HG03342 (cell line): ENCODE measurements around the gene UQCRQ.

Source experiments
- ATAC-seq: cut with Tn5 transposase; IDR thresholded peaks from one replicate; pipeline ENCODE4 v1.9.1; 2021; ENCODE audit warnings: mild to moderate bottlenecking, moderate library complexity; ENCODE audit not compliant: unreplicated experiment

Gene UQCRQ

DNA sequence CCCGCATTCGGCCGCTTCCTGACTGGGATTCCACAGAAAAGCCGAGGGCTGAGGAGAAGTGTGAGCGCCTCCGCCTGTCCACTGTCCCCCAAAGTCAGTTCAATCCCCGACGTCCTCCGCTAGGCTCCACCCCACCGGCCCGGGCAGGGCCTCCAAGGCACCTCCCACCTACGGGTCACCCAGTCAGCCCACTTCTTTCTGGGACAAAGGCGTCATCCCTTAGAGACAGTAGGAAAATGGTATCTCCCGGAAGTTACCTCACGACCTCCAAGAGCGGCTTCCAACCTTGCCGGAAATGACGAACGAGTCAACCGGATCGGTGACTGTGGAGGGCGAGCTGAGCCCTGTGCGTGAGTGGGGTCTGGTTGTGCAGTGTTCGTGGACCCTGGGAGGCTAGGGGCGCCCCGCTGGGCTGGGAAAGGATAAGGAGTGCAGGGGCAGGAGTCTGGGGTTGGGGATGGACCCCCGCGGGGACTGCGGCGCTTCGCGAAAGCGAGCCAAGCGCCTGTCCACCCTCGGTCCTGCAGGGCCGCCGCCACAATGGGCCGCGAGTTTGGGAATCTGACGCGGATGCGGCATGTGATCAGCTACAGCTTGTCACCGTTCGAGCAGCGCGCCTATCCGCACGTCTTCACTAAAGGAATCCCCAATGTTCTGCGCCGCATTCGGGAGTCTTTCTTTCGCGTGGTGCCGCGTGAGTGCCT lies at the start of gene UQCRQ, which contains the start of gene GDF9:
Gene UQCRQ, plus strand, starts transcription at position 301 of the 704 bp plus-strand sequence. Its CDS starts 240 bp downstream, at position 541.
Gene GDF9, minus strand, starts transcription at position 128 of the 704 bp plus-strand sequence. CDS start 1,936 bp downstream, outside the sequence.
- peak; percentile 99 for ATAC-seq

DNA sequence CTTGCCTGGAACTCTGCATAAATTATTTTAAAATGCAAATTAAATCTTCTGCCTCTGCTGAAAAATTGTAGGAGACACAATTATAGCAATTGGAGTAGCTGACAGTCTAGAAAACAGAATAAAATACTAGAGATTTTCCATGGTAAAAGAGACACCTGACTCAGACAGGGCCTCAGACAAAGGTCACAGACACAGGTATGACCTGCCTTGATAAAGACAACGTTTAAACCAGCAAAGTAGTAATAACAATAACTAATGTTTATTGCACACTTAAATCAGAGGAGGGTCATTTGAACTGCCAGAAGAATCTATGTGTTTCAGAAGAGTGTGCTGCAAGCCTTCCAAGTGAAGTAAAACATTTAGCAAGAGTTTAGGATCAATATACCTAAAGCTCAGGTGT lies 49.4 kb upstream of the UQCRQ start:
- no peak for ATAC-seq

DNA sequence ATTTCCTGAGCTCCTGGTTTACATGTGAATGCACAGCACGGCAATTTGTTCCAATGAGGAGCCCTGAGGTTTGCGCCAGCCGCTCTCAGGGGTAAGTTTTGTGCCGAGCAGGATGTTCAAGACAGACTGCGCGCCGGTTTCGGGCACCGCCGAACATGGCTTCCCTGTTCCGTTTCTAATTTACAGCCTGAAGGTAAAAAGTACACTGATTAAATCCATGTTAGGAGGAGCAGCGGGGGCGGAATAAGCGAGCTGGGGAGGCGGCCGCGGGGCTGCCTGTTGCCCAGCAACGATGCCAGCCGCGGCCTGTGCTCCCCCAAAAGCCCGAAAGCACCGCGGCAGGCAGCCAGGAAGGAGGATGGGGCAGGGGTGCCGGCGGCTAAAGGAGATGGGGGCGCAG lies 47.0 kb upstream of the UQCRQ start:
- ATAC-seq, result no peak

DNA sequence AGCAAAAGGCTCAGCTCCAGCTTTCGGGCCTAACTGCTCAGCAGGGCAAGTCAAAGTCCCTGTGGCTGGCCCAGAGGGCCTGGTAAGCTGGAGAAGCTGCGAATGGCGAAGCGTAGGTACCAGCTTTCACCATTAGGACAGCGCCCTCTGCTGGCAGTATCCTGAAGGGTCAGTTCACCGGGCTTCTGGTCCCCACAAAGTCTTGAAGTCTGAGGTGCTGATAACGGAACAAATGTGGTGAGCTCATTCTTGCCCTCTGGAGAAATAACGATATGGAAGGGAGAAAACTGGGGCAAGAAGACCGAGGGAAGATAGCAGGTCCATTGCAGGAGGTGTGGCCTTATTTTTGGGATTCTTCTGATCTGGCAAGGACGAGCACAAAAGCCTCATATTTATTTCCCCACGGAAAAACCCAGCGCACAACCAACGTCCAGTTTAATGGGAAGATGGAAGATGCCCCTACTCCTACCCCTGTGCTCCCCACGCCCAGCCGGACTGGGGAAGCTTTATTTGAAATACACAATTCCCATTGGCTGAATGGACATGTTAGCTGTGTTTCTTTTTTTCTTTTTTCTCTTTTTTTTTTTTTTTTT lies 46.2 kb upstream of the UQCRQ start:
- ATAC-seq, result peak; percentile 86

DNA sequence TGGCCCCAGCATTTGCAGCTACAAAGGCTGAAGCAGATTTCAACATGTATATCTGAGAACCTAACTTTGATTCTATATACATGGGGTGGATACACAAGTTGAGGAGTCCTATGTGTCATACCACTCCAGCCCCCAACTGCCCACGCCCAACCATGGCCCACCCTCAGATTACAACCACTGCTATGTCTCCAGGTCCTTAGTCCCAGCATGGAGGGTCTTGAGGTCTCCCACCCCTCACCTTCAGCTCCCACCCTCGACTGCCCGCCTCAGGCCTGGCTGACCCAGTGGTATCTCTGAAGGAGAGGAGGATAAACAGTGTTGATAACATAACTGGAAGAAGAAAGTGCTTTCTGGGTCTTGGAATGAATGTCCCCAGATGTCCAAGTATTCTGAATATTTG lies 45.1 kb upstream of the UQCRQ start:
- no peak for ATAC-seq

DNA sequence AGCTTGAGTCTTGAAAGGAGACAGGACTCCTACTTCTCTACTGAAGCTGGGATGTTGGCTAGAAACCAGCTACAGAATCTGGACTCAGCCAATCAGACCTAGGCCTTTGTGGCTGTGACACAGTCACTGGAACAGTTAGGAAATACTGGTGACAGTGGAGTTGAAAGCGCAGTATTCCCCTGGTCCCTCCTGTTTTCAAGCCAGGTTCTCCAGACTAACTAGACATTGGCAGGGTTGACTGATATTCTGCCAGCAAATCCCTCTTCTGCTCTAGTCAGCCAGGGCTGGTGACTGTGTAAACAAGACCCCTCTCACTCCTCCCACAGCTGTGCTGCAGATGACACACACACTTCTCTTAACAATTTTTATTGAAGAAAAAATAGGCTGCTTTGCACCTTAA lies 44.7 kb upstream of the UQCRQ start:
- ATAC-seq, result no peak

DNA sequence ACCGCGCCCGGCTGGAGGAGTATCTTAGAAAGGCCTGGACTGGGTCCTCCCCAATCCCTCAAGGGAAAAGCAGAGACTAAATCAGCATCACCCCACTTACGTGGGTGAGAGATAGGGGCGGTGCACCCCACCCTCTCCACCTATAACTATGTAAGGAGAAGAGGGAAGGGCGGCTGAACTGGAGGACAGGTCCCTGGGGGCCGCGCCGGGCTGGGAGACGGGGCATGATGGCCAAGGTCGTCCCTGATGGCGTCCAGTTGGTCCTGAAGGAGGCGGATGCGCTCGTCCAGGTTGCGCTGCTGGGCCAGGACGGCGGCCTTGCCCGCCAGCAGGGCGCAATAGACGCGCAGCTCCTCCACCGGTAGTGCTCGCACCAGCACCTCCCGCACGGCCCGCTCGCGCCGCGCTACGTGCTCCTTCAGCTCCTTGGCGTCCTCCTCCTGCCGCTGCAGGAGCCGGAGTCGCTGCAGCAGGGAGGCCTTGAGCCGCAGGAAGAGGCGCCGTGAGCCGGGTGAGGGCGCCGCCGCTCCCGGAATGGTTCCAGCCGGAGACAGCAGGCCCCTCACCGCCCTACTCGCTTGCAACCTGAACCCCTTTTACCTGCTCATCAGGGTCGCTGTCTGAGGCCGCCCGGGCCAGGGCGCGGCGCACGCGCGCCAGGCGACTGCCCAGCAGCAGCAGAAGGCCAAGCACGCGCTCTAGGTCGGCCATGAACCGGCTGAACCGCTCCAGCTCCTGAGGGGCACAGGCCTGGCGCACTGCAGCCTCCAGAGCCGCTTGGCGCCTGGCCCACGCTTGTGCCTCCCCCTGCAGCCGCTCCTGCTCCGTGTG lies 43.6 kb upstream of the UQCRQ start:
- no peak for ATAC-seq

DNA sequence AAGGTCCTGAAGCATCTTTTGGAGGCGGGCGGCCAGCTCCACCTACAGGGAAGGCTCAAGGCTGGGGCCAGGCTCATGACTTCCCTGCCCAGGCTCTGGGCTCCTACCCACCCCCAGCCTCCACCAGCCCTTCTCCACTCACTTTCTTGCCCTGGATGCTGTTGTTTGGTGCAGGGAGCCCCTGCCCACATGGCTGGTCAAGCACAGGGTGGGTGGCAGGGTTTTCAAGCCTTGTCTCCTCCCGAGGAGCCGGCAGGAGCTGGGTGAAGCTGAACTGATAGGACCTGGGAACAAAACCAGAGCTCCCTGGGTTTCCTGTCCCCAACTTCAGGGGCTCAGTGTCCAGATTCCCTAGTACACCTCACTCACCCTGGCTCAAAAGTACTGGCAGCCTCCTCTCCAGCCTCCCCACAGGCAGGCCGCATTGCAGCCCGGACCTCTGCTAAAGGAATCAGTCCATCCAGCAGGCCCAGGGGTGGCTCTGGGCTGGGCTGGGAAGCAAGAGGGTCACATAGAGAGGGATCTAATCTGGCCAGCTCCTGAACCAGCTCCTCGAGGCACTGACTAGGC lies 42.9 kb upstream of the UQCRQ start:
- no peak for ATAC-seq

DNA sequence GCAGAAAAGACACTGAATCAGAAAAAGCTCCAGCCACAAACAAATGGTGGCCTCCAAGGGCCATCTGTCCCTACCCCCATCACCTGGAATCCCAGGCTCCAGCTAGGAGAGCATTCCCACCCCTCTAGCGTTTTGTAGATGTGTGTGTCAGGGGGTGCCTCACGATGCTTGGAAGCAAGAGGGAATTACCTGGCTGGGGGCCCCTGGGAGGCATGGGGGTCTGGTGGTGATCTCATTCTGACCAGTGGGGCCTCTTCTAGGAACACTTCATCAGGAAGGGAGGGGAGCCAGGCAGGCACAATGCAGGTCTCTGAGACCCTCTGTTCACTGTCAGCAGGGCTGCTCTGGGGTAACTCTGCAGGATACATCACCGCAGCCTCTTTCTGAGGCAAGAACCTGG lies 42.0 kb upstream of the UQCRQ start:
- ATAC-seq, result no peak

DNA sequence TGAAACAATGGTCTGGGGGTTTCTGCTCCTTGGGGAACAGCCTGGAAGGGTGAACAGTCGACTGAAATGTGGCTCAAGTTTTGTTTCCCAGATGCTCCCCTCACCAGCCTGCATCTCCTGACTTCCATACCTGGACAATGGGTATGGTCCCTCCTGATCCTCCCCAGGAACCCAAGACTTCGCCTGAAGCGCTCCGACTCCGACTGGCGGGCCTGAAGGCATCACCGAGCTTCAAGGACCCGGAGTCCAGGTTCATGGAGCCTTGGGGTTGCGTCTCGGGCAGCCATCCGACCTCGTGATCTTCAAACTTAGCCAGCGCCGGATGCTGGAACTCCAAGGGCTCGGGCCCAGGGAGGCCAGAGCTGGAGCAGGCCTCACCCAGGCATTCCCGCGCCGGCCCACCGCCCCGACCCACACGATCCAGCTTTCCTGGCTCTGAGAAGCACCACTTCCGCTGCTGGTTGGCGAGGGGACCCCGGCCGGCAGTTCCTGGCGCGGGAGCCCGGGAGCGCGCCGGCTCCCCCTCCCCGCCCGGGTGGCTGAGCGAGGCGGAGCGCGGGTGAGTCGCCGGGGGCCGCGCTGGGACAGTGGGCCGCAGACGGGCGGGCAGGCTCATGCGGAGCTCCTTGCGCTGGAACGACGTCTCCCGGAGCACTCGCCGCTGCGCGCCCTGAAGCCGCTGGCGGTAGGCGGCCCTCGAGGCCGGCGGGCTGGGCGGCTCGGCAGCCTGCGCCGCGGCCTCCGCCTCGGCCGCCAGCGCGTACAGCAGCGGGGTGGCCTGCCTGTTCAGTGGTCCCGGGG lies 41.2 kb upstream of the UQCRQ start:
- ATAC-seq, result no peak

DNA sequence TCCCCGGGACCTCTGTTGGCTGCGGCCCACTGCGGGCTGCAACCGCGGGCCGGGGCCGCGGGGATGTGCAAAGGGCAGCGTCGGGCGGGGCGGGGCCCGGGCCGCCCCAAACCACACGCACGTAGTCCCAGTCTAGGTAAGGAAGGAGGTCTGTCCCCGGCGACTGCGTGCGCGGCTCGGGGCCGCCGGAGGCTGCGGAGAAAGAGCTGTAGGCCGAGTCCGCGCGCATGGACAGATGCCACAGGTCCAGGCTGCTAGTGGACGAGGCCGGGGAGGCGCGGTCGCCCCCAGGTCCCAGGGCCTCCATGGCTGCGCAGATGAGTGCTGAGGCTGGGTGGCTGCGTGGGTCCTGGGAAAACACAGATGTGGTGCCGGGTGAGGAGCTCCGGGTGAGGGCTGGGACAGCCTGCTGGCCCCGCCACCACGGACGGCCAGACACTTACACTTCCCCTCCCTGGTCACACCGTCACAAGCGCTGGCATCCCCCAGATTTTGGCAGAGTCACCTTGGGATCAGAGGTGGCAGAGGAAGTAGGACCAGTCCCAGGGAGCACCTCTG lies 40.5 kb upstream of the UQCRQ start:
- no peak for ATAC-seq

DNA sequence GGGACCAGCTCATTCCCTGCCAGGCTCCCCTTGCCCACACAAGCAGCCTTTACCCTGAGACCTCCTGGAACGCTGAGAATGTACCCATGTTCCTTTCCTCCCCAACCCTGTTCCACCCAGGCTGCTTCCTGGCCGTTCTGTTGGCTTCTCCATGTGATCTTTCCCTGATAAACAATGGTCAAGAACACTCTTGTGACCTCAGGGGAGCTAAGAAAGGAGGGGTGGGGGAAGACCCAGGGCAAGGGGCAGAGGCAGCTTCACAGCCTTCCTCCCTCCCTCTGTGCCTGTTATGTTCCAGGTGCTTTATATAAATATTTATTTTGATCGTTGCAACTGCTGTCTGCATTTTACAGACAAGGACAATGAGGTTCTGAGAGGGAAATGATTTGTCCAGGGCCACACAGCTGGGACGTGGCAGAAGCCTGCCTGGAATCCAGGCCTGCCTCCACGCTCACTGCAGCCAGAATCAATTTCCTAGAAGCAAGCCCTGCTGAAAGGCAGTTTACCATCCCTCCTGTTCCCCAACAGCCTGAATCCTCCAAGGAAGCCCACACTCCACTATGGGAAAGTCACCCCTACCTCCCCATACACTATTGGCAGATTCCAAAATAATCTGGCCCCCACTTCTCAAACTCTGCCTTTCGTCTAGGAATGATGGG lies 39.9 kb upstream of the UQCRQ start:
- no peak for ATAC-seq

DNA sequence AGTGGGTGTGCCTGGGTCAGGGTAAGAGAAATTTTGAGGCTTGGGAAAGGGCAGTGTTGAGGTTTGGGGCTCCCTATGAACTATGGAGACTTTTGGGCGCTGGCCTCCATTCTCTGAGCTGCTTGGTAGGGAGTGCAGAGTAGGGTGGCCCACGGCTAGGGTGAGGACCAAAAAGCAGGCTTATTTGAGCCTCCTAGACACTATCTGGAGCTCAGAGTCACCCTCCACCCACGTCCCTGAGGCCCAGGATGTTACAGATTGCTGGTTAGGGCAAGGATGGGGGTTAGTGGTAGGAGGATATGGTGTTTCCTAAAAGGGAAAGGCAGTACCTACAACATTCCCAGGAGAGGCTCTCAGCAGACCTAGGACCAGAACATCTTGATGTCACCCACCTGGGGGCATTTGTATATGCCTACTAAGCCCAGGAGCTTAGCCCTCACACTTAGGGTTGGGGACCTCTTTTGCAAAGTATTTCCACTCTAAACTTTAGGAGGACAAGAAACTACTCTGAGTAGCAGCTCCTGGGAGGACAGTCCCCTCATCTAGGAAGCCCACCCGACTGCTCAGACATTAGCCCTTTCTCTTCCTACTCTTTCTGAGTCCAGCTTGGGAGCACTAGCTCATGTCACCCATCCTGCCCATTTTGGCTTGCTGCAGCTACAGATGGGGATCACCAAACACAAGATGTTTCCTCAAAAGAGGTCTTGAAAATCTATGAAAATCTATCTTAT lies 38.3 kb upstream of the UQCRQ start:
- ATAC-seq, result no peak

DNA sequence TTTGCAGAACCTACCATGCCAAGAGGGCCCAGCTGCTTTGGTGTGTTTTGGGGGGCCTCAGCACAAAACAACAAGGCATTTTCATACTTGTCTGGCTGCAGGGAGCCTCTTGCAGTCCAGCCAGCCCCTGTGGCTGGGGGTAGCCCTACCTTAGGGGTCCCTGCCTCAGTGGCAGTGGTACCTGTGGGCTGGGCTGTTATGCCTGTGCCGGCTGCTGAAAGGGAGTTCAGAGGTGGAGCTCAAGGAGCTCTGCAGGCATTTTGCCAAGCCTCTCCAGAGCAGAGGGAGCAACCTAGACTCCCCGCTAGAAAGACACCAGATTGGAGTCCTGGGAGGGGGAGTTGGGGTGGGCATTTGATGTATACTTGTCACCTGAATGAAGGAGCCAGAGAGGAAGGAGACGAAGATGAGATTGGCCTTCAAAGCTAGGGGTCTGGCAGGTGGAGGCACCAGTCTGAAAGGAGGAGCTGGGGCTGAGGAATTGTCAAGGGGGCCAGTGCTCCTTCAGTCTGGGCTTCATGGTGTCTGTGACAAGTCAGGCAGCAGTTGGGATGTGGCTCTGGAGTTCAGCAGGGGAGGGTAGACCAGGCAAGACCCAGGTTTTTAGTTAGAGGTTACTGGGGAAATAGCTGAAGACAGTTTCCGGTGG lies 37.5 kb upstream of the UQCRQ start:
- no peak for ATAC-seq

DNA sequence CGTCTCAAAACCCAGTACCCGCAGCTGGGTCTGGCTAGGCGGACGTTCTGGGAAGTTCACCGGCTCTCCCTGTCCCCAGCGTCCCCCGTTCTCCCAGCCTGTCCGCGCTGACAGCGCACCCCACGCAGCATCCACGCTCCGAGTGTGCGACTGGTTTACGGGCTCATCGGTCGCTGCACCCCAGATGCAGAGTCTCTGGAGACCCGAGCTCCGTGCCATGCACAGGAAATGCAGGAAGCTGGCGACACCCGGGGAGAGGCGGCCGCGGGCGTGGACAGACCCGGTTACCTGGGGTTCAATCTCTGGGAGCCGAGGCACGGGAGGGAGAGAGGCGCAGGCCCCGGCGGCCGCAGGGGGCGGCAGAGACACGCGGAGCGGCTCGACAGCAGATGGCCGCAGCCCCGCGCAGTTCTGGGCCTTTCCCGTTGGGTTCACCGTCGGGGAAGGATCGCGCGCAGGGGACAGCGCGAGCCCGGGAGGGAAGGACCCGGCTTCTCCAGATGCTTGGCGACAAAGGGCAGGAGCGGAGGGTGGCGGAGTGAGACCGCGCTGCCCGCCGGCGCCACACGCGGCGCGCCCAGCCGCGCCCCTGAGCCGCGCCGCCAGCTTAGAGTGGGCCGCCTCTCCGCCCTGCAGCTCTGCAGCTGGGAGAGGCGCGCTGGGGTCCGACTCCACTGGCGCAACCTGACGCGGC lies 36.6 kb upstream of the UQCRQ start:
- peak; percentile 63 for ATAC-seq

DNA sequence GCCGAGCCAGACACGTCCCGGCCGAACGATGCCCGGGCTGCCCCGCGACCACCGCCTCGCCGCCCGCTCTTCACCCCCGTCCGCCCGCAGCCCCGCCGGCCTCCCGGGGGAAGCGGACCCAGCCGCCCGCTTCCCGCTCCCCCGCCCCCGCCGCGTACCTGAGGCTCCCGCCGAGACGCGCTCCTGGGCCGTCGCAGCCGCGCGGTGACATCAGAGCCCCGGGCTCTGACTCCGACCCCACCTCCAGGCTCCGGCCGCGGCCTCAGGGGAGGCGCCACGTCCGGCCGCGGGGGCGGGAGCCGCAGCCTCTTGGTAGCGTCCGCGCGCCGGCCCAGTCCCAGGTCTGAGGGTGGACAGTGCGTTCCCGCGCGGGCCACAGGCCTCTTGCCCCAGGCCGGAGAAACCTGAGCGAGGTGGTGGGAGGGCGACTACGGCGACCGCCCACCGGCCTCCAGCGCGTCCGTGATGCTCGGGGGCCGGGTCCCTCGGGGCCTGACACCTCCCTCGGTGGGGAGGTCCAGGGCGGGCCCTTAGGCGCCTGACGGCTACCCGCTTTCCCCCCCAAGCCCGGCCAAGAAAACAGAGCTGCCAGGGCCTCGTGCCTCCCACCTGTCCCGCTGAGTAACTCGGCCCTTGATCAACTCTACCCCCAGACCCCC lies 35.9 kb upstream of the UQCRQ start, which contains the start of gene SHROOM1:
Gene SHROOM1, minus strand, starts transcription at position 212 of the 659 bp plus-strand sequence. CDS start 4,507 bp downstream, outside the sequence.
- ATAC-seq, result peak; percentile 65

DNA sequence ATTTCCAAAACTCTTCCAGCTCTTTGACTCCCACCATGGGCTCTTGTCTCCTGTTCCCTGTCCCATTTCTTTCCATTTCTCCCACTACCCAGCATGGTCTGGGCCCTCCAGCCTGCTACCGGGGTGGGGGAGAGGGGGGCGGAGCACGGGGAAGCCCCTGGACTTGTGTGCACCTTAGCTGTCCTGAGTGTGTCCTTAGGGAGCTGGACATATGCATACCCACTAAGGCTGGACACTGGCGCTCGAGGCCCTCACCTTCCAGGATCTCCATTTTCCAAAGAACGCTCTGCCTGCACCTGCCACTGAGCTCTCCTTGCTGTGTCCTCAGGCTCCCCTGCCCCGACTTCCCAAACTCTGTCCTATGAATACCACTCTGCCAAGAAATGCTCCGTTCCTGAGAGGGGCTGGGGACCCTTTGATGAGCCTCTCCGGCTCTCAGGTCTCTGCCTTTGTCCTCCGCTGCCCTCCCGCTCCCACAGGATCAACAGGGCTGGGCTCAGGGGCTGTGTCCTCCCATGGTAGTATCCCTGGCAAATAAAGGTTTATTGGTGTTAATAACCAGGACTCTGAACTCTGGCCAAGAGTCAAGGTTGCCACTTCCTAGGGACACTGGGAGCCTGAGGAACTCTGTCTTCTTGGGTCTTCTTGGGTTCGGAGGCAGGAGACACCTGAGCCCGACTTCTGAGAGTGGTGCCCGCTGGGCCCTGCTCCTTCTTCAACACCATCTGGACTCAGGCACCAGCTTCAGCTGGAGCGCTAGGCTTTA lies 35.2 kb upstream of the UQCRQ start:
- ATAC-seq, result no peak
